Measurements from ENCODE around the gene CRAMP1.

The CRAMP1 gene

GRCh38 chr16:1676661-1677060 is 64.5 kb downstream of the CRAMP1 start:
- H3K4me3 ChIP-seq (ENCODE audit: low read length), result no peak overlapping the region
- no peak for DNase-seq (ENCODE audit: low read depth)
- no peak for TF ChIP-seq CTCF (conservative IDR thresholded peaks at IDR 0.05; ENCODE audit: low read depth, low read length)

GRCh38 chr16:1677339-1677738 is 65.2 kb downstream of the CRAMP1 start:
- DNase-seq (ENCODE audit: low read depth), result no peak
- no peak for TF ChIP-seq CTCF (conservative IDR thresholded peaks at IDR 0.05; ENCODE audit: low read depth, low read length)
- H3K4me3 ChIP-seq (ENCODE audit: low read length), result peak overlapping the region; percentile 41

- peak; percentile 92 for DNase-seq (ENCODE audit: low read depth)
- H3K4me3 ChIP-seq (ENCODE audit: low read length), result peak within 1 kb of the TSS; percentile 84
- TF ChIP-seq CTCF (conservative IDR thresholded peaks at IDR 0.05; ENCODE audit: low read depth, low read length), result no peak
Measured at GRCh38 chr16:1677942-1678499, 65.9 kb downstream of the CRAMP1 start, which contains the start of gene JPT2. TSS of gene JPT2 (plus strand) at chr16:1678279. CDS start at chr16:1678313, 34 bp downstream.

GRCh38 chr16:1678500-1679098 is 66.4 kb downstream of the CRAMP1 start:
- TF ChIP-seq CTCF (conservative IDR thresholded peaks at IDR 0.05; ENCODE audit: low read depth, low read length), result peak; percentile 7
- no peak for DNase-seq (ENCODE audit: low read depth)
- H3K4me3 ChIP-seq (ENCODE audit: low read length), result peak overlapping the region; percentile 84

- no peak for DNase-seq (ENCODE audit: low read depth)
- no peak overlapping the region for H3K4me3 ChIP-seq (ENCODE audit: low read length)
- TF ChIP-seq CTCF (conservative IDR thresholded peaks at IDR 0.05; ENCODE audit: low read depth, low read length), result no peak
Measured at GRCh38 chr16:1680361-1680760, 68.2 kb downstream of the CRAMP1 start.

GRCh38 chr16:1681032-1681431 is 68.9 kb downstream of the CRAMP1 start:
- no peak for TF ChIP-seq CTCF (conservative IDR thresholded peaks at IDR 0.05; ENCODE audit: low read depth, low read length)
- DNase-seq (ENCODE audit: low read depth), result no peak
- no peak overlapping the region for H3K4me3 ChIP-seq (ENCODE audit: low read length)

Measured in retinal pigment epithelial cell (primary cell).